Stimulated activated CD4-positive, alpha-beta T cell treated with anti-CD3 and anti-CD28 coated beads, Interleukin-1b, Interleukin-23, amount 100 ng/mL, for 24 hours (primary cell): ENCODE measurements around the gene SLC35A5.

Experiments
- DNase-seq, 4 experiments: peaks; one replicate each; pipeline ENCODE4 v3.0.0-alpha.2; 2020; ENCODE audit warnings: low read depth in 4 of 4, low spot score in 1 of 4

The SLC35A5 gene

GRCh38 chr3:112569265-112569664 lies 7.4 kb downstream of the SLC35A5 start:
- no peak for DNase-seq

GRCh38 chr3:112572701-112573100 lies 10.9 kb downstream of the SLC35A5 start:
- no peak for DNase-seq

- no peak for DNase-seq
Observed at GRCh38 chr3:112579232-112579631, 17.4 kb downstream of the SLC35A5 start.

GRCh38 chr3:112579697-112580096 lies 17.9 kb downstream of the SLC35A5 start:
- no peak for DNase-seq

GRCh38 chr3:112582244-112582874 lies 20.5 kb downstream of the SLC35A5 start:
- DNase-seq: peak in 1 of 4 experiments; percentile 9

GRCh38 chr3:112583105-112583504 lies 21.3 kb downstream of the SLC35A5 start:
- no peak for DNase-seq

- no peak for DNase-seq
Observed at GRCh38 chr3:112585782-112586181, 23.9 kb downstream of the SLC35A5 start.

- DNase-seq: no peak
Observed at GRCh38 chr3:112587336-112587735, 25.5 kb downstream of the SLC35A5 start.

- no peak for DNase-seq
Observed at GRCh38 chr3:112593258-112593657, 31.4 kb downstream of the SLC35A5 start.

GRCh38 chr3:112594856-112595255 lies 33.0 kb downstream of the SLC35A5 start:
- no peak for DNase-seq

- DNase-seq: no peak
Observed at GRCh38 chr3:112597945-112598344, 36.1 kb downstream of the SLC35A5 start.

GRCh38 chr3:112598731-112599130 lies 36.9 kb downstream of the SLC35A5 start:
- no peak for DNase-seq

GRCh38 chr3:112602217-112602838 lies 40.5 kb downstream of the SLC35A5 start:
- no peak for DNase-seq

GRCh38 chr3:112604536-112604935 lies 42.7 kb downstream of the SLC35A5 start:
- no peak for DNase-seq

GRCh38 chr3:112605285-112605684 lies 43.4 kb downstream of the SLC35A5 start:
- DNase-seq: no peak

- DNase-seq: no peak
Observed at GRCh38 chr3:112606098-112606497, 44.3 kb downstream of the SLC35A5 start.

GRCh38 chr3:112607863-112608262 lies 46.0 kb downstream of the SLC35A5 start:
- no peak for DNase-seq

- no peak for DNase-seq
Observed at GRCh38 chr3:112610121-112610520, 48.3 kb downstream of the SLC35A5 start.

GRCh38 chr3:112611752-112612515 lies 50.1 kb downstream of the SLC35A5 start:
- no peak for DNase-seq

- DNase-seq: no peak
Observed at GRCh38 chr3:112615989-112616731, 54.3 kb downstream of the SLC35A5 start.

- DNase-seq: no peak
Observed at GRCh38 chr3:112617285-112617684, 55.4 kb downstream of the SLC35A5 start.

- DNase-seq: no peak
Observed at GRCh38 chr3:112619295-112619694, 57.5 kb downstream of the SLC35A5 start.
